ENCODE results near the gene DGKE. TPM values are rescaled to one million over a fixed set of nuclear protein-coding genes. Genes with fewer than 3 reads are reported as not detected.

The DGKE gene
- total RNA-seq, 2 donors from 2014 or later: 7.8 to 10.5 TPM

DNA sequence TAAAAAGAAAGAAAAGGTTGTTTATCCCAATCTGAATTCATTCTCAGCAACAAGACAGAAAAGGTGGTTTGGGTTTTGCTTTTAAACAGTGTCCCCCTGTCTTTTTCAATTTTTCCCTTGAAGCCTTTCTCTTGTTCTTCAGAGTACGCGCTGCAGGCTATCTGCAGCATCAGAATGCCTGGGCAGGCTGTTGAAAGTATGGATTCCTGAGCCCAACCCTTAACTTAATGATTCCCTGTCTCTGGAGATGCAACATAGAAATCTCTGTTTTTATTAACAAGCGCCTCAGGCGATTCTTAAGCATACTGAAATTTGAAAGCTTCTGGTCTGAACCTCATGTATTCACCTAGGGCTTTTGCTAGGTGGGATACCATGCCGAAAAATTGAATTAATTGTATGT lies 32.1 kb downstream of the DGKE start:
- Histone ChIP-seq H3K36me3 (no peaks in the 10 kb centered on the region), H3K4me3 (no peak overlapping the region), H3K4me1 (no peaks in the 10 kb centered on the region), H3K27ac (no peak overlapping the region), H3K27me3 (no peaks in the 10 kb centered on the region), H3K9me3 (no peaks in the 10 kb centered on the region), H3K9ac (ENCODE audit: low read depth in 2 of 2, low read length in 2 of 2) (no peak overlapping the region)
- intact Hi-C loops (cut with DNase I): no loop called here
- no peak for DNase-seq
- no peak for TF ChIP-seq CTCF (IDR thresholded peaks at IDR 0.05)

- Histone ChIP-seq H3K9ac (ENCODE audit: low read depth in 2 of 2, low read length in 2 of 2) (no peak overlapping the region), H3K9me3 (no peaks in the 10 kb centered on the region), H3K27me3 (no peaks in the 10 kb centered on the region), H3K27ac (no peak overlapping the region), H3K4me3 (no peak overlapping the region), H3K36me3 (no peaks in the 10 kb centered on the region), H3K4me1 (no peaks in the 10 kb centered on the region)
- no peak for TF ChIP-seq CTCF (IDR thresholded peaks at IDR 0.05)
- intact Hi-C loops (cut with DNase I): no loop called here
- DNase-seq: no peak
Observed at GRCh38 chr17:56866496-56866895, 32.5 kb downstream of the DGKE start.

DNA sequence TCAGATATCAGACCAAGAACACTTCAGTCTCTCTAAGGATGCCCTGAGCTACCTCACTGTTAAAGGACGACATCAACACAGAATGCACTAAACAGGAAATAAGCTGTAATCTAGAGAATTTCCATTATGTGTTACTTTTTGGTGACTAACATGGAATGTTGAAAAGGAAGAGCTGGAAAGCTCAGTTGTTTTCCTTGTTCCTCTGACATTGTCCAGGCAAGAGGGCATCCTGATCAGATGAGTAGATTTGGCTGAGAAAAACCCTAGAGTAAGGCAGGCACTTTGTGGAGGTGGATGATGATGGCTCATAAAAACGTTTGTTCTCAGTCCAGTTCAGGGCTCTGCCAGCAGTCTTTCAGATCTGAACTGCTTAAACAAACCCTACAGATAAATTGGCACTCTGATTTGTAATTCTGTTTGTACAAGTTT lies 34.0 kb downstream of the DGKE start:
- intact Hi-C loops (cut with DNase I): no loop called here
- H3K9ac ChIP-seq (ENCODE audit: low read depth in 2 of 2, low read length in 2 of 2): peak overlapping the region in 1 of 2 donors; percentile 46
- H3K4me1 ChIP-seq: no peaks in the 10 kb centered on the region
- no peaks in the 10 kb centered on the region for H3K27me3 ChIP-seq
- H3K4me3 ChIP-seq: no peak overlapping the region
- no peak for DNase-seq
- TF ChIP-seq CTCF (IDR thresholded peaks at IDR 0.05): no peak
- H3K27ac ChIP-seq: no peak overlapping the region
- H3K9me3 ChIP-seq: no peaks in the 10 kb centered on the region
- H3K36me3 ChIP-seq: no peaks in the 10 kb centered on the region

DNA sequence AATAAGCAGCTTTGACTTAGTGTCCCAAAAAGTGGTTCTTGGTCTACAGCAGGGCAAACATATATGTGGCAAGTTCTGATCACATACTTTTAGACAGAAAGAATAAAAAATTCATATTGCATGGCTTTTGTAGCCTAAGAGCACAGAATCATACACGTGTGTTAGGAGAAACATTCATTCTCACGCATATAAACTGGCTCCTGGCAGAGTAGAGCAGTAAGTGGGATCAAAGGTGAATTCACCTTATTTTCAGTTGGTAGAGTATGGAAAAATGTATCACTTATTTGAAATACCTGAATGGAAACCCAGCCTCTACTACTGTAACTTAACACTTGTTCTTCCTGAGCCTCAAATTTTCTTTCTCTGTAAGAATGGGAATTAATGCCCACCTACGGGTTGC lies 34.8 kb downstream of the DGKE start:
- peak overlapping the region in 1 of 2 donors; percentile 46 for H3K9ac ChIP-seq (ENCODE audit: low read depth in 2 of 2, low read length in 2 of 2)
- intact Hi-C loops (cut with DNase I): no loop called here
- no peak for DNase-seq
- TF ChIP-seq CTCF (IDR thresholded peaks at IDR 0.05): no peak
- H3K36me3 ChIP-seq: no peaks in the 10 kb centered on the region
- H3K4me3 ChIP-seq: no peak overlapping the region
- H3K27me3 ChIP-seq: no peaks in the 10 kb centered on the region
- no peaks in the 10 kb centered on the region for H3K9me3 ChIP-seq
- H3K27ac ChIP-seq: no peak overlapping the region
- H3K4me1 ChIP-seq: no peaks in the 10 kb centered on the region

DNA sequence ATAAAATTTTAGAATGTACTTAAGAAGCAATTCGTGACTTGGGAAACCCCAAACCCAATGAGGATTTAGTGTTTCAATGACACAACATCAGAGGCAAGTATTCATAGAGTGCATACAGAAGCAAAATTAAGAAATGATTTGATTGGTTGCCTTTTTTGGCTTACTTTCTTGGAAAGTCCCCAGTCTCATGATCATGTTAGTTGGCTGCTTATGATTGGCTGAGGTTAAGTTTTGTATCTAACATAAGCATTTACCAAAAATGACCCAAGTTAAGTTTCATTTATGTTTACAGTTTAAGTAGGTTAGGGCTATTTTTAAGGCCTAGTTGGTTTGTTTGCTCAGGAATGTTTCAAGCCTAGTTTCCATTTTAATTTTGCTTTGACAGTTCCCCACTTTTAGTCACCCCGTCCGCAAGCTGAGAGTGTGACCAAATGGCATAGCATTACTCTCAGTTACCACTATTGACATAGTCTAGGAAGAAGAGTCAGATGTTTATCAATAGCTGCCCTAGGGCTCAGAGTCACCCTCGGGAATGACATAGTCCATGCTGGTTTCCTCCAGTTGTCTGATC lies 36.2 kb downstream of the DGKE start:
- no peaks in the 10 kb centered on the region for H3K36me3 ChIP-seq
- no peaks in the 10 kb centered on the region for H3K27me3 ChIP-seq
- no peaks in the 10 kb centered on the region for H3K4me1 ChIP-seq
- intact Hi-C loops (cut with DNase I): no loop called here
- no peaks in the 10 kb centered on the region for H3K9me3 ChIP-seq
- no peak for DNase-seq
- H3K4me3 ChIP-seq: no peak overlapping the region
- no peak for TF ChIP-seq CTCF (IDR thresholded peaks at IDR 0.05)
- H3K9ac ChIP-seq (ENCODE audit: low read depth in 2 of 2, low read length in 2 of 2): no peak overlapping the region
- H3K27ac ChIP-seq: no peak overlapping the region
